ENCODE data around the gene FCHSD2.

GRCh38 chr11:72838691-72839305, 303.3 kb downstream of the FCHSD2 start:
- no peak for TF ChIP-seq MYC (IDR thresholded peaks at IDR 0.05; ENCODE audit: low read depth, low read length)
- TF ChIP-seq EZH2 (IDR thresholded peaks at IDR 0.05; ENCODE audit: borderline replicate concordance, low read depth, low read length, severe bottlenecking): no peak
- no peak for TF ChIP-seq POLR2AphosphoS5 (IDR thresholded peaks at IDR 0.05; ENCODE audit: insufficient read depth, low read depth, low read length)
- no peak for TF ChIP-seq CTCF (IDR thresholded peaks at IDR 0.05; ENCODE audit: extremely low read depth in 1 of 2, insufficient read depth in 1 of 2, low read depth in 1 of 2, low read length in 2 of 2)

Measured in endothelial cell of umbilical vein (primary cell).